PC-9 (cell line): ENCODE results near the gene LMAN1L. TPM values are rescaled to one million over a fixed set of nuclear protein-coding genes. Genes with fewer than 3 reads are reported as not detected.
A peak's percentile ranks its signal among the peaks of the same experiment; 100 is the strongest.

Experiments
- BruUV-seq: library from RNA; stranded (reverse); fragments of 400-500 nt; replicated peaks from 2 replicates; lab custom pipeline; 2021; lab: Mats Ljungman, UMichigan
- CTCF ChIA-PET: fragments of 300-600 bp; sonication (Branson Sonifier 250); formaldehyde crosslinking; loops from one replicate; lab custom pipeline; 2022; ENCODE audit warnings: antibody characterized with exemption; lab: Charles Lee
- POLR2A ChIA-PET: fragments of 300-600 bp; sonication (Branson Sonifier 250); formaldehyde crosslinking; loops from one replicate; lab custom pipeline; 2022; ENCODE audit warnings: antibody characterized with exemption; ENCODE audit not compliant: unreplicated experiment; lab: Charles Lee
- DNase-seq, 2 experiments: peaks; one replicate each; pipeline versions ENCODE4 v3.0.0 to v3.0.0-alpha.2; 2015 to 2022; ENCODE audit warnings: mixed read lengths in 1 of 2
- H2AFZ ChIP-seq: fragments of 200-600 bp; sonication (generic); 2 replicates; pipeline ENCODE4 v1.8.1; 2017; ENCODE audit warnings: antibody characterized with exemption
- H3F3A ChIP-seq: fragments of 200-600 bp; sonication (generic); 2 replicates; pipeline ENCODE4 v1.8.1; 2017; ENCODE audit warnings: antibody characterized with exemption, mild to moderate bottlenecking, low read depth; ENCODE audit not compliant: insufficient read depth
- H3K27ac ChIP-seq: fragments of 200-600 bp; sonication (generic); 2 replicates; pipeline ENCODE4 v1.6.1; 2016; ENCODE audit warnings: mixed run types
- H3K27me3 ChIP-seq: fragments of 200-600 bp; sonication (generic); 2 replicates; pipeline ENCODE4 v1.6.1; 2016; ENCODE audit warnings: low read depth, mixed run types; ENCODE audit not compliant: insufficient read depth
- H3K36me3 ChIP-seq: fragments of 200-600 bp; sonication (generic); 2 replicates; pipeline ENCODE4 v1.6.1; 2016; ENCODE audit warnings: low read depth, mixed run types
- H3K4me1 ChIP-seq: fragments of 200-600 bp; sonication (generic); replicated peaks from 2 replicates; pipeline ENCODE4 v1.6.1; 2016; ENCODE audit warnings: mixed run types; ENCODE audit not compliant: insufficient read depth
- H3K4me2 ChIP-seq: fragments of 200-600 bp; sonication (generic); 2 replicates; pipeline ENCODE4 v1.6.1; 2017; ENCODE audit warnings: mixed run types
- H3K4me3 ChIP-seq: fragments of 200-600 bp; sonication (generic); 2 replicates; pipeline ENCODE4 v1.6.1; 2016; ENCODE audit warnings: mixed run types
- H3K79me2 ChIP-seq: fragments of 200-600 bp; sonication (generic); 2 replicates; pipeline ENCODE4 v1.6.1; 2017; ENCODE audit warnings: low read depth, mixed run types
- H3K9me2 ChIP-seq: fragments of 200-600 bp; sonication (generic); 2 replicates; pipeline ENCODE4 v1.8.1; 2017; ENCODE audit warnings: mild to moderate bottlenecking; ENCODE audit not compliant: insufficient read depth
- H3K9me3 ChIP-seq: fragments of 200-600 bp; sonication (generic); 2 replicates; pipeline ENCODE4 v1.8.1; 2016; ENCODE audit warnings: low read depth; ENCODE audit not compliant: insufficient read depth
- H4K20me1 ChIP-seq: fragments of 200-600 bp; sonication (generic); 2 replicates; pipeline ENCODE4 v1.8.1; 2017; ENCODE audit not compliant: insufficient read depth
- EZH2 ChIP-seq: fragments of 200-600 bp; sonication (generic); IDR thresholded peaks from 2 replicates; pipeline ENCODE4 v1.8.0; 2017; ENCODE audit warnings: antibody characterized with exemption, low read depth
- intact Hi-C: fragments of 100-400 bp; cut with micrococcal nuclease; formaldehyde crosslinking; loops from one replicate; pipeline ENCODE4 v1.10.0; 2022; ENCODE audit not compliant: unreplicated experiment
- total RNA-seq: library from RNA; stranded (reverse); gene quantifications from 2 replicates; pipeline ENCODE4 v1.2.3, GENCODE V29; 2021
- TF ChIP-seq, protein P1 (sequence below): fragments of 200-600 bp; sonication (generic); conservative IDR thresholded peaks from 2 replicates; pipeline ENCODE4 v1.6.1; 2017; ENCODE audit warnings: mixed run types, antibody characterized with exemption, mild to moderate bottlenecking, moderate library complexity

The LMAN1L gene
- total RNA-seq, 1 experiment from 2014 or later, result not detected

DNA sequence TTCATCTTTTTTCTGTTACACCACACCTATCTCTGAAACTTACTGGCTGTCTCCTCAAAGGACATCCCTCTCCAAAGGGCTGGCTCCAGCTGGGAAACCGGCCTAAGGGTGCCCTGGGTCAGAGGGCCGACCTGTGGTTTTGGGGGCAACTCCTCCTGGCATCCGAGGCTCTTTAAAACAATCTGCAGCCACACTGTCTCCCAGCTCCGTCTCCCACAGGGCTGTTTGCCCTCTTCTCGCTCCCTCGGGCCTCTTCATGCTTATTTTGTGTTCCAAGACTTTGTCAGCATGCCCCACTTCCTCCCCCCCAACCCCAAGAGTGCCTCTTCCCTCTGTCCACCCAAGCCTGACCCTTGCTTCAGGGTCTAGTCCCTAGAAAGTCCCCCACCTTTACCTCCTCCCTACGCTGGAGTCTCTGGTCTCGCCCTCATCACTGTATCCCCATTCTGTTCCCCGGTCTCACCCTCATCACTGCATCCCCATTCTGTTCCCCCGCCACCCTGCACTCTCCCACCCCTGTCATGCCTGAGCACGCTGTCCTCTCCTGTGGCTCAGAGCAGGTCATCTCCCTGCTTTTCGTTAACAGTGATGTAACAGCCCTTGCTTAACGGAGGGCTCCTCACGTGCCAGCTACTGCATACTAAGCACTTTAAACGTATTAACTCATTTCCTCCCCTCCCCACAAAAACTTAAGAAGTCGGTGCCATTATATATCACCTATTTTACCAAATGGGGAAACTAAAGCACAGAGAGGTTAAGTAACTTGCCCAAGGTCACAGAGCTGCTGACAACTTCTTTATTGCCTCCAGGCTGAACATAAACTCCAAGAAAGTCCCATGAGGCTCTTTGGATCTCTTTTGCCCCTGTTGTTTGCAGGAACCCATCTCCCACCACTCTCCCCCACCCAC is 31.9 kb upstream of the LMAN1L start:
- peaks cover 33% of the 10 kb centered on the region for H3K79me2 ChIP-seq
- no peak for DNase-seq
- ChIA-PET POLR2A (interaction anchor here (0.6 kb wide), 1 partner anchor 249 kb away, joined by 7 read pairs; no protein-coding TSS in a partner anchor), CTCF (interaction anchor here (0.7 kb wide), 1 partner anchor 56 kb away, joined by 3 read pairs; no protein-coding TSS in a partner anchor)
- H4K20me1 ChIP-seq, result peaks cover 19% of the 10 kb centered on the region
- no peak overlapping the region; the same call in 1 of the 2 replicates for H3K4me3 ChIP-seq
- no peak for TF ChIP-seq EZH2
- TF ChIP-seq, protein P1, sequence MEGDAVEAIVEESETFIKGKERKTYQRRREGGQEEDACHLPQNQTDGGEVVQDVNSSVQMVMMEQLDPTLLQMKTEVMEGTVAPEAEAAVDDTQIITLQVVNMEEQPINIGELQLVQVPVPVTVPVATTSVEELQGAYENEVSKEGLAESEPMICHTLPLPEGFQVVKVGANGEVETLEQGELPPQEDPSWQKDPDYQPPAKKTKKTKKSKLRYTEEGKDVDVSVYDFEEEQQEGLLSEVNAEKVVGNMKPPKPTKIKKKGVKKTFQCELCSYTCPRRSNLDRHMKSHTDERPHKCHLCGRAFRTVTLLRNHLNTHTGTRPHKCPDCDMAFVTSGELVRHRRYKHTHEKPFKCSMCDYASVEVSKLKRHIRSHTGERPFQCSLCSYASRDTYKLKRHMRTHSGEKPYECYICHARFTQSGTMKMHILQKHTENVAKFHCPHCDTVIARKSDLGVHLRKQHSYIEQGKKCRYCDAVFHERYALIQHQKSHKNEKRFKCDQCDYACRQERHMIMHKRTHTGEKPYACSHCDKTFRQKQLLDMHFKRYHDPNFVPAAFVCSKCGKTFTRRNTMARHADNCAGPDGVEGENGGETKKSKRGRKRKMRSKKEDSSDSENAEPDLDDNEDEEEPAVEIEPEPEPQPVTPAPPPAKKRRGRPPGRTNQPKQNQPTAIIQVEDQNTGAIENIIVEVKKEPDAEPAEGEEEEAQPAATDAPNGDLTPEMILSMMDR, result no peak
- peaks cover 20% of the 10 kb centered on the region for H3K4me1 ChIP-seq
- no TSS peak for BruUV-seq
- peaks cover 7% of the 10 kb centered on the region; the same call in 1 of the 2 replicates for H3F3A ChIP-seq
- no peaks in the 10 kb centered on the region for H3K9me3 ChIP-seq
- intact Hi-C loops, result no loop called here
- H3K9me2 ChIP-seq, result no peaks in the 10 kb centered on the region
- H2AFZ ChIP-seq, result no peak overlapping the region
- H3K36me3 ChIP-seq, result no peaks in the 10 kb centered on the region
- H3K27me3 ChIP-seq, result no peaks in the 10 kb centered on the region
- H3K27ac ChIP-seq, result no peak overlapping the region
- H3K4me2 ChIP-seq, result peak overlapping the region; percentile 95

DNA sequence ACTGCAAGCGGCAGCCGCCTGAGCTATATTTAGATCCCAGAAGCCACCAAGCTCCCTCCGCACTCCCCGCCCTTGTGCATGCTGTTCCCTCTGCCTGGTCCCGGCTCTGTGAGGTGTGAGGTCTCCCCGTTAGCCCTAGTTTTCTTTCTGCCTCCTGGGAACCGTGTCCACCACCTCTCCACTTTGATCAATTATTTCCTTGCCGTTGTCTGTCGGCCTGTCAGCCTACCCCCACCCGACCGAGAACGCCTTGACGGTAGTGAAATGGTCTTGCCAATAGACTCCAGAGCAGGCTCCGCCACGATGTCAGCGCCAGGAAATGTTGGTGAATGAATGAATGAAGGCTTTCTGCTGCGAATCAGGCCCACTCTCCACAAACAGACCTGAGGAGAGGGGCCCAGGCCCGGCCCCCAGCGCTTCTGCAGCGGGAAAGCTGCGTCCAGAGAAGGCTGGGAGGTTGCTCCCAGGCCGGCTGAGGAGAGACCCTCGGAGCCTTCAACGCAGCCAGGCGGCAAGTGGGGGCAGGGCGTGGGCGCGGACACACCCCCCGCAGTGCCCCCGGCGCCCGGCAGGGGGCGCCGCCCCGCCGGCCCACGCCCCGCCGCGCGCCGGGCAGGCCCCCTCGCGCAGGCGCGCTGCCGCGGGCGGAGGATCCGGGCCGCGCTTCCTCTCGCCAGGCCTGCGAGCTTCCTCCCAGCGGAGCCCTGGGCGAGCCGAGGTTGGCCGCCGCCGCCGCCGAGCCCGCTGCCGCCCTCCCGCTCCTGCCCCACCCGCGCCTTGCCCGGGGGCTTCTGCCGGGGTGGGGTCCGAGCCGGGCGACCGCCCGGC is 31.0 kb upstream of the LMAN1L start, which contains the start of gene CSK:
CSK (plus strand) TSS at position 650 of the 828 bp plus-strand sequence. CDS start 16,218 bp downstream, outside the sequence.
- no TSS peak for BruUV-seq
- Histone ChIP-seq H3K27me3 (no peaks in the 10 kb centered on the region), H3K9me2 (no peaks in the 10 kb centered on the region), H3K4me2 (peak within 1 kb of the TSS; percentile 100), H4K20me1 (peaks cover 19% of the 10 kb centered on the region), H3K36me3 (no peaks in the 10 kb centered on the region), H2AFZ (peak within 1 kb of the TSS; percentile 80; the same call in 1 of the 2 replicates), H3K27ac (no peak within 1 kb of the TSS), H3K79me2 (peaks cover 40% of the 10 kb centered on the region), H3K9me3 (no peaks in the 10 kb centered on the region), H3K4me1 (peaks cover 20% of the 10 kb centered on the region), H3K4me3 (peak within 1 kb of the TSS; percentile 95), H3F3A (peaks cover 7% of the 10 kb centered on the region; the same call in 1 of the 2 replicates)
- no peak for TF ChIP-seq EZH2
- TF ChIP-seq, protein P1, result peak; percentile 65
- DNase-seq, result peak in 1 of 2 experiments; percentile 77
- intact Hi-C loops, result loop anchor here (2.0 kb wide), 1 partner anchor 19 kb away; no protein-coding TSS in a partner anchor
- ChIA-PET POLR2A (no interaction called here), CTCF (interaction anchor here (0.6 to 0.7 kb wide), 2 partner anchors 57 to 310 kb away, joined by 3 to 10 read pairs; no protein-coding TSS in a partner anchor)
